GM12892 (cell line): Measurements from ENCODE around the gene VNN1.

Source experiments
- POLR2A ChIP-seq: IDR thresholded peaks from 2 replicates; pipeline ENCODE4 v1.6.1; 2011; ENCODE audit warnings: low read depth, low read length, control low read depth
- POLR2AphosphoS5 ChIP-seq: IDR thresholded peaks from 2 replicates; pipeline ENCODE4 v1.6.1; 2011; ENCODE audit warnings: low read depth, low read length, control low read depth
- TAF1 ChIP-seq: IDR thresholded peaks from 2 replicates; pipeline ENCODE4 v1.6.1; 2011; ENCODE audit warnings: low read depth, mild to moderate bottlenecking, control low read depth, low read length, borderline replicate concordance

GRCh38 chr6:132733814-132734213 is 20.0 kb upstream of the VNN1 start:
- no peak for TF ChIP-seq POLR2A
- no peak for TF ChIP-seq POLR2AphosphoS5
- TF ChIP-seq TAF1: no peak
